Measurements from ENCODE around the gene PGBD5. TPM values are rescaled to one million over a fixed set of nuclear protein-coding genes. Genes with fewer than 3 reads are reported as not detected.

PGBD5 gene
- total and polyA plus RNA-seq, 9 of the 15 experiments (the other 6 are each of a cell fraction or from before 2014, with no cell fraction given): under 0.01 to 0.40 (median 0.10) TPM; not detected in 3

DNA sequence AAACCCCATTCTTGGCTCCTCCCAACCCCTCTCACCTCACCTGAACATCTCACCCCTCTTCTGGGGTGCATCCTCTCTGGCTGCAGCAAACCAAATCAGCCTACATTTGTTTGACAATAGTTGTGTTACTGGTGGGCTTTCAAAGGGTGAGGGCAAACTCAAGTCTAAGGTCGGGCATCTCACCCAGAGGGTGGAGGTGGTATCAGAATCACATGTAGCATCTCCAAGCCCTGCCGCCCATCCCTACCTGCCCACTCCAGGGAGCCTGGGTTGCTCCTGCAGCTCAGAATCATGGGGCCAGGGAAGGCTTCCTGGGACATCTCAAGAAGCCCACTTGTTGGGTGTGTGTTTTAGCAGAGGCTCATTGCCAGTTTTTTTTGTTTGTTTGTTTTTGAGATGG, 35.8 kb downstream of the PGBD5 start:
- ATAC-seq: no peak
- TF ChIP-seq KLF1 (tag; IDR thresholded peaks at IDR 0.05) (no peak), FOXM1 (IDR thresholded peaks at IDR 0.05; ENCODE audit: low read depth) (no peak), FOXM1 (CRISPR knock-in tag; IDR thresholded peaks at IDR 0.05; ENCODE audit: low read depth) (no peak), PTRF (tag; IDR thresholded peaks at IDR 0.05) (no peak), TAL1 (IDR thresholded peaks at IDR 0.05) (no peak)
- TF ChIP-seq, protein P1, sequence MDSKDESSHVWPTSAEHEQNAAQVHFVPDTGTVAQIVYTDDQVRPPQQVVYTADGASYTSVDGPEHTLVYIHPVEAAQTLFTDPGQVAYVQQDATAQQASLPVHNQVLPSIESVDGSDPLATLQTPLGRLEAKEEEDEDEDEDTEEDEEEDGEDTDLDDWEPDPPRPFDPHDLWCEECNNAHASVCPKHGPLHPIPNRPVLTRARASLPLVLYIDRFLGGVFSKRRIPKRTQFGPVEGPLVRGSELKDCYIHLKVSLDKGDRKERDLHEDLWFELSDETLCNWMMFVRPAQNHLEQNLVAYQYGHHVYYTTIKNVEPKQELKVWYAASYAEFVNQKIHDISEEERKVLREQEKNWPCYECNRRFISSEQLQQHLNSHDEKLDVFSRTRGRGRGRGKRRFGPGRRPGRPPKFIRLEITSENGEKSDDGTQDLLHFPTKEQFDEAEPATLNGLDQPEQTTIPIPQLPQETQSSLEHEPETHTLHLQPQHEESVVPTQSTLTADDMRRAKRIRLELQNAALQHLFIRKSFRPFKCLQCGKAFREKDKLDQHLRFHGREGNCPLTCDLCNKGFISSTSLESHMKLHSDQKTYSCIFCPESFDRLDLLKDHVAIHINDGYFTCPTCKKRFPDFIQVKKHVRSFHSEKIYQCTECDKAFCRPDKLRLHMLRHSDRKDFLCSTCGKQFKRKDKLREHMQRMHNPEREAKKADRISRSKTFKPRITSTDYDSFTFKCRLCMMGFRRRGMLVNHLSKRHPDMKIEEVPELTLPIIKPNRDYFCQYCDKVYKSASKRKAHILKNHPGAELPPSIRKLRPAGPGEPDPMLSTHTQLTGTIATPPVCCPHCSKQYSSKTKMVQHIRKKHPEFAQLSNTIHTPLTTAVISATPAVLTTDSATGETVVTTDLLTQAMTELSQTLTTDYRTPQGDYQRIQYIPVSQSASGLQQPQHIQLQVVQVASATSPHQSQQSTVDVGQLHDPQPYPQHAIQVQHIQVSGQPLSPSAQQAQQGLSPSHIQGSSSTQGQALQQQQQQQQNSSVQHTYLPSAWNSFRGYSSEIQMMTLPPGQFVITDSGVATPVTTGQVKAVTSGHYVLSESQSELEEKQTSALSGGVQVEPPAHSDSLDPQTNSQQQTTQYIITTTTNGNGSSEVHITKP (IDR thresholded peaks at IDR 0.05; ENCODE audit: partially characterized antibody): no peak
- H3K9ac ChIP-seq (ENCODE audit: insufficient read depth in 1 of 2, low read depth in 2 of 2, low read length in 2 of 2): no peak overlapping the region
- no peak overlapping the region for H3K27ac ChIP-seq (ENCODE audit: extremely low read depth, low read depth, low read length)
- H2AFZ ChIP-seq (ENCODE audit: low read depth, low read length): no peak overlapping the region
- peaks cover 4% of the 10 kb centered on the region; the same call in 1 of the 2 replicates for H4K20me1 ChIP-seq (replicated peaks; ENCODE audit: control insufficient read depth, insufficient read depth, low read length)
- H3K27me3 ChIP-seq (ENCODE audit: control insufficient read depth in 2 of 2, insufficient read depth in 2 of 2, low read length in 2 of 2): peaks cover 20 to 58% of the 10 kb centered on the region in 2 experiments
- H3K9me3 ChIP-seq (replicated peaks; ENCODE audit: control insufficient read depth, insufficient read depth, low read depth, low read length): no peaks in the 10 kb centered on the region
- in situ Hi-C loops (cut with MboI): no loop called here
- H3K36me3 ChIP-seq (ENCODE audit: control insufficient read depth, insufficient read depth, low read length): no peaks in the 10 kb centered on the region
- intact Hi-C loops (cut with micrococcal nuclease): no loop called here
- H3K4me2 ChIP-seq (ENCODE audit: insufficient read depth, low read length): no peak overlapping the region
- POLR2A ChIA-PET: no interaction called here
- WGBS (ENCODE audit: insufficient coverage, low coverage, missing lambda C conversion rate): 0% methylated on average over 2 of the region's 2 CpGs
- FAIRE-seq: no peak
- CTCF ChIA-PET (ENCODE audit: low intra/inter-chr PET ratio): no interaction called here
- H3K4me1 ChIP-seq (replicated peaks in 1 of 2; ENCODE audit: control insufficient read depth in 2 of 2, insufficient read depth in 2 of 2, low read length in 2 of 2): no peaks in the 10 kb centered on the region
- DNase-seq (ENCODE audit: extremely low read depth in 1 of 4, low spot score in 3 of 4): no peak
- H3K79me2 ChIP-seq (ENCODE audit: control insufficient read depth, insufficient read depth, low read length): no peaks in the 10 kb centered on the region
- no peak overlapping the region for H3K4me3 ChIP-seq
- no peaks in the 10 kb centered on the region for H3K9me1 ChIP-seq (ENCODE audit: control insufficient read depth, insufficient read depth, low read length)
- no TSS peak for BruUV-seq (replicated peaks)

Measured in K562 (cell line).